ENCODE results near the gene NPR2.

DNA sequence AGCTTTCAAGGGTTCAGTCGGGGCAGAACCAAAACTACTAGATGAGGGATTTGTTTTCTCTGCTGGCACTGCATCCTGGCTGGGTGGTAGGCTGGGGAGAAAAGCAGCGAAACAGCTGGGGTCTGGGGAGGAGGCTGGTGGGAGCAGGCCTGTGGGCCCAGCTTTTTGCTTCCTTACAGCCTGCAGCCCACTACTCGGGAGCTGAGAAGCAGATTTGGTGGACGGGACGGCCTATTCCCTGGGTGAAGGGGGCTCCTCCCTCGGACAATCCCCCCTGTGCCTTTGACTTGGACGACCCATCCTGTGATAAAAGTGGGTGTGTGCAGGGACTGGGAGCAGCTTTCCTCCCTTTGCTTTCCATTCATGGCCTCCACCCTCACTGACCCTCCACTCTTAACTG is 9.1 kb downstream of the NPR2 start:
- no peak for TF ChIP-seq BHLHE40 (IDR thresholded peaks at IDR 0.05; ENCODE audit: borderline replicate concordance)
- no peak for TF ChIP-seq SP1 (IDR thresholded peaks at IDR 0.05)
- no peak for TF ChIP-seq ELF4 (IDR thresholded peaks at IDR 0.05)
- no peak for TF ChIP-seq TARDBP (IDR thresholded peaks at IDR 0.05)
- TF ChIP-seq NFRKB (IDR thresholded peaks at IDR 0.05), result no peak
- TF ChIP-seq ZNF384 (IDR thresholded peaks at IDR 0.05), result no peak
- TF ChIP-seq, protein P1, sequence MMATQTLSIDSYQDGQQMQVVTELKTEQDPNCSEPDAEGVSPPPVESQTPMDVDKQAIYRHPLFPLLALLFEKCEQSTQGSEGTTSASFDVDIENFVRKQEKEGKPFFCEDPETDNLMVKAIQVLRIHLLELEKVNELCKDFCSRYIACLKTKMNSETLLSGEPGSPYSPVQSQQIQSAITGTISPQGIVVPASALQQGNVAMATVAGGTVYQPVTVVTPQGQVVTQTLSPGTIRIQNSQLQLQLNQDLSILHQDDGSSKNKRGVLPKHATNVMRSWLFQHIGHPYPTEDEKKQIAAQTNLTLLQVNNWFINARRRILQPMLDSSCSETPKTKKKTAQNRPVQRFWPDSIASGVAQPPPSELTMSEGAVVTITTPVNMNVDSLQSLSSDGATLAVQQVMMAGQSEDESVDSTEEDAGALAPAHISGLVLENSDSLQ (IDR thresholded peaks at IDR 0.05), result no peak
